ENCODE measurements around the gene EFNB2. TPM values are rescaled to one million over a fixed set of nuclear protein-coding genes. Genes with fewer than 3 reads are reported as not detected.

EFNB2 gene
- total and polyA plus RNA-seq, 2 of the 8 experiments (the other 6 are each of a cell fraction or from before 2014, with no cell fraction given) = 8.2 to 12.0 TPM

- Histone ChIP-seq H3K23me2 (ENCODE audit: low read depth, low read length) (no peaks in the 10 kb centered on the region), H2BK5ac (ENCODE audit: low read depth, low read length) (no peak overlapping the region), H3K27ac (ENCODE audit: low read depth, low read length) (no peak overlapping the region), H3K27me3 (replicated peaks in 1 of 4; ENCODE audit: control insufficient read depth in 3 of 4, extremely low read depth in 1 of 4, insufficient read depth in 3 of 4, low read length in 3 of 4) (no peaks in the 10 kb centered on the region), H4K8ac (ENCODE audit: extremely low read depth, insufficient read depth, low read length) (no peak overlapping the region), H3K4me2 (ENCODE audit: insufficient read depth in 1 of 2, low read depth in 2 of 2, low read length in 2 of 2) (no peak overlapping the region), H2BK15ac (ENCODE audit: low read length) (no peak overlapping the region), H4K91ac (replicated peaks; ENCODE audit: insufficient read length, low read length) (no peak overlapping the region), H3K9me3 (ENCODE audit: insufficient read depth in 2 of 2, low read depth in 1 of 2, low read length in 1 of 2) (no peaks in the 10 kb centered on the region), H3K14ac (ENCODE audit: insufficient read length) (no peak overlapping the region), H4K5ac (ENCODE audit: insufficient read length, low read depth, low read length) (no peak overlapping the region), H2AK5ac (ENCODE audit: low read depth, low read length) (no peak overlapping the region), H3K4me3 (ENCODE audit: extremely low read depth in 1 of 4, insufficient read depth in 2 of 4, low read depth in 3 of 4, low read length in 4 of 4) (no peak overlapping the region), H3K4me1 (replicated peaks in 1 of 4; ENCODE audit: control insufficient read depth in 3 of 4, insufficient read depth in 4 of 4, low read length in 3 of 4) (peaks cover 0 to 12% (median under 1%) of the 10 kb centered on the region in 4 experiments; a peak in 4 of 7 replicates), H3K4ac (replicated peaks; ENCODE audit: insufficient read length, low read depth, low read length) (no peak overlapping the region), H3K18ac (ENCODE audit: extremely low read depth, low read length) (no peak overlapping the region), H4K20me1 (replicated peaks in 1 of 2; ENCODE audit: control insufficient read depth in 1 of 2, insufficient read depth in 2 of 2, low read length in 2 of 2) (peaks cover 0 to 5% of the 10 kb centered on the region in 2 experiments), H2AFZ (ENCODE audit: low read length) (no peak overlapping the region), H2BK12ac (ENCODE audit: low read depth, low read length) (no peak overlapping the region), H3K56ac (replicated peaks; ENCODE audit: insufficient read length, low read depth, low read length) (no peak overlapping the region), H3K79me2 (ENCODE audit: control insufficient read depth in 1 of 2, insufficient read depth in 2 of 2, low read length in 2 of 2) (no peaks in the 10 kb centered on the region; a peak in 1 of 4 replicates), H3K36me3 (ENCODE audit: control insufficient read depth in 2 of 4, insufficient read depth in 4 of 4, low read length in 3 of 4) (peaks cover 3 to 22% (median 15%) of the 10 kb centered on the region in 4 experiments; a peak in 6 of 8 replicates), H2BK20ac (ENCODE audit: low read length) (no peak overlapping the region), H3K9ac (replicated peaks in 1 of 4; ENCODE audit: extremely low read depth in 1 of 4, low read depth in 3 of 4, low read length in 3 of 4) (no peak overlapping the region), H3K23ac (ENCODE audit: insufficient read length) (no peak overlapping the region), H2BK120ac (replicated peaks; ENCODE audit: low read depth, low read length) (no peak overlapping the region), H3K79me1 (ENCODE audit: low read depth, low read length) (no peaks in the 10 kb centered on the region; the same call in 1 of the 2 replicates)
- ChIA-PET CTCF (ENCODE audit: partially characterized antibody) (interaction anchor here (0.7 kb wide), 1 partner anchor 39 kb away, joined by 4 read pairs; no protein-coding TSS in a partner anchor), POLR2A (ENCODE audit: partially characterized antibody) (no interaction called here)
- whole genome bisulfite sequencing, 2 experiments (ENCODE audit: extremely low coverage in 1 of 2, insufficient coverage in 1 of 2, insufficient read length in 1 of 2, insufficient replicate concordance in 2 of 2, low coverage in 1 of 2, low lambda C conversion rate in 2 of 2, missing lambda C conversion rate in 1 of 2) = 91% methylated on average over 17 of the region's 17 CpGs; no CpG with 5 or more reads in 1 of the 2 experiments
- peak; percentile 19 for FAIRE-seq
- TF ChIP-seq SP2 (IDR thresholded peaks at IDR 0.05; ENCODE audit: low read length) (no peak), BACH1 (IDR thresholded peaks at IDR 0.05; ENCODE audit: low read length) (no peak), CBX8 (IDR thresholded peaks at IDR 0.05; ENCODE audit: borderline replicate concordance, low read depth, low read length) (no peak), BRCA1 (IDR thresholded peaks at IDR 0.05; ENCODE audit: low read depth, low read length) (no peak), NANOG (IDR thresholded peaks at IDR 0.05; ENCODE audit: insufficient read depth, low read depth, low read length, poor library complexity, severe bottlenecking) (no peak), SP1 (IDR thresholded peaks at IDR 0.05; ENCODE audit: low read depth, low read length) (no peak), CREB1 (IDR thresholded peaks at IDR 0.05) (no peak), USF2 (IDR thresholded peaks at IDR 0.05; ENCODE audit: low read length) (no peak), SUZ12 (IDR thresholded peaks at IDR 0.05; ENCODE audit: low read length) (no peak), EZH2 (IDR thresholded peaks at IDR 0.05; ENCODE audit: low read depth, low read length, severe bottlenecking) (no peak)
- no peak for DNase-seq (ENCODE audit: low read depth in 1 of 2, low spot score in 2 of 2)
These were observed 41.8 kb downstream of the EFNB2 start for GRCh38 chr13:106493533-106494220.

Measured in H1 (cell line).